Sigmoid colon (tissue), 4 donors: ENCODE data around the gene RPH3AL.

ENCODE experiments used
- CTCF ChIP-seq, 4 experiments: fragments of 450-650 bp in 3 of 4; fragments of 200-600 bp in 1 of 4; IDR thresholded peaks; one replicate each; pipeline ENCODE4 v1.5.1; 2016 to 2019; ENCODE audit warnings: antibody characterized with exemption in 4 of 4, mild to moderate bottlenecking in 3 of 4, moderate library complexity in 2 of 4
- POLR2A ChIP-seq, 2 donors: fragments of 450-650 bp; IDR thresholded peaks; one replicate each; pipeline ENCODE4 v1.6.1; 2016; ENCODE audit warnings: antibody characterized with exemption in 2 of 2, mild to moderate bottlenecking in 2 of 2, moderate library complexity in 2 of 2
- POLR2AphosphoS5 ChIP-seq, 4 donors: sonication (generic); formaldehyde crosslinking; IDR thresholded peaks; one replicate each; pipeline ENCODE4 v1.6.1; 2017; ENCODE audit warnings: antibody characterized with exemption in 4 of 4

- TF ChIP-seq POLR2AphosphoS5 (IDR thresholded peaks at IDR 0.05): no peak
- TF ChIP-seq POLR2A (IDR thresholded peaks at IDR 0.05): no peak
- no peak for TF ChIP-seq CTCF (IDR thresholded peaks at IDR 0.05)
Observed at GRCh38 chr17:304461-304860, 48.1 kb downstream of the RPH3AL start.
